ENCODE data around the gene KLK10. TPM values are rescaled to one million over a fixed set of nuclear protein-coding genes. Genes with fewer than 3 reads are reported as not detected.

Gene KLK10
- polyA plus RNA-seq, 1 of the 3 experiments (the other 2 are of a cell fraction), result not detected

DNA sequence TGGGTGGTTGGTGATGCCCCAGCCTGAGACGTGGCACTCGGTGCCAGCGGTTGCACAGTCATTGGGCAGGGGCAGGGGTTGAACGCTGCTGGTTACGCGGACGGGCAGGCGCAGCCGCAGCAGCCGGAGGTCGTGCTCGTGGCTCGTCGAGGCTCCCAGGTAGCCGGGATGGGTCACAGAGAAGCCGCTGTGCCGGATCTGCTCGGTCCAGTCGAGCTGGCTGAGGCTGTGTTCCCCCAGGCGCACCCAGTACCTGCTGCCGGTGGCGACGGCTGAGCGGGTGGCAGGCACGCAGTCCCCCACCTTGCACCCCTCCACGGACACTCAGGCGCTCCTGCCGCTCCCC is 12.3 kb upstream of the KLK10 start:
- Histone ChIP-seq H3K9me2 (no peaks in the 10 kb centered on the region), H3F3A (replicated peaks; ENCODE audit: insufficient read depth) (no peaks in the 10 kb centered on the region), H4K20me1 (ENCODE audit: insufficient read depth) (no peaks in the 10 kb centered on the region), H3K27me3 (ENCODE audit: insufficient read depth) (peaks cover 47% of the 10 kb centered on the region), H3K36me3 (replicated peaks in 1 of 2; ENCODE audit: control insufficient read depth in 1 of 2, insufficient read depth in 2 of 2, low read length in 1 of 2) (no peaks in the 10 kb centered on the region), H3K9ac (no peak overlapping the region), H3K4me2 (no peak overlapping the region), H3K4me3 (ENCODE audit: low read depth in 2 of 2, low read length in 1 of 2) (no peak overlapping the region), H3K79me2 (ENCODE audit: insufficient read depth) (no peaks in the 10 kb centered on the region), H2AFZ (ENCODE audit: low read depth) (no peak overlapping the region), H3K27ac (ENCODE audit: low read depth in 2 of 2, low read length in 1 of 2) (no peak overlapping the region), H3K4me1 (ENCODE audit: control insufficient read depth in 1 of 2, insufficient read depth in 2 of 2, low read depth in 1 of 2, low read length in 1 of 2) (no peaks in the 10 kb centered on the region), H3K9me3 (no peaks in the 10 kb centered on the region)
- 61% methylated on average over 4 of the region's 28 CpGs for WGBS (ENCODE audit: low lambda C conversion rate)
- DNase-seq, result no peak
- TF ChIP-seq, protein P1, sequence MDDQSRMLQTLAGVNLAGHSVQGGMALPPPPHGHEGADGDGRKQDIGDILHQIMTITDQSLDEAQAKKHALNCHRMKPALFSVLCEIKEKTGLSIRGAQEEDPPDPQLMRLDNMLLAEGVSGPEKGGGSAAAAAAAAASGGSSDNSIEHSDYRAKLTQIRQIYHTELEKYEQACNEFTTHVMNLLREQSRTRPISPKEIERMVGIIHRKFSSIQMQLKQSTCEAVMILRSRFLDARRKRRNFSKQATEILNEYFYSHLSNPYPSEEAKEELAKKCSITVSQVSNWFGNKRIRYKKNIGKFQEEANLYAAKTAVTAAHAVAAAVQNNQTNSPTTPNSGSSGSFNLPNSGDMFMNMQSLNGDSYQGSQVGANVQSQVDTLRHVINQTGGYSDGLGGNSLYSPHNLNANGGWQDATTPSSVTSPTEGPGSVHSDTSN (IDR thresholded peaks at IDR 0.05), result no peak
- ChIA-PET CTCF (no interaction called here), POLR2A (no interaction called here)

DNA sequence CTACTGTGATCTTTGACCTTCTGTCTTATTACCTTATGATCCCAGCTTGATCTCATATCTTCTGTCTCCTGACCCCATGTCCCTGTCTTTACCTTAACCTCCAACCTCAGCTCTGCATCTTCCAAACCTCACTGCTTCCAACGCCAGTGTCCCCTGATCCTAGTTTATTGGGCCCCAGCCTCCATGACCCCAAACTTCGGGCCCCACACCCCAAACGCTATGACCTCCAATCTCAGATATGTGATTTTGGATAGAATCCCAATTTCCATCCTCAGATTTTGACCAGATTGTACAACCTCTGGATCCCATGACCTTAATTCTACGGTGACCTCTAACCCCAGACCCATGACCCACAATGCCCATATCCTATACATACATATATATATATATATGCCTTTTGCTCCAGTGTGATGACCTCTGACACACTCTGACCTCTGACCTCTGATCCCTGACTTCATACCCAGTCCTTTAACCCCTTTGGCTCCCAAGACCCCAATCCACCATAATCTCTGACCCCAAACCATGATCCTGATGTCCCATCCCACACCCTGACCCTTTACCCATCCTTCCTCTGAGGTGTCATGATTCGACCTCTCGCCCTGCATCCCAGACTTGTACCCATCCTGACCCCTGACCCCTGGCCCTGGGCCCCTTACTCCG is 11.8 kb upstream of the KLK10 start:
- Histone ChIP-seq H3K27me3 (ENCODE audit: insufficient read depth) (peaks cover 51% of the 10 kb centered on the region), H3K79me2 (ENCODE audit: insufficient read depth) (no peaks in the 10 kb centered on the region), H3K36me3 (replicated peaks in 1 of 2; ENCODE audit: control insufficient read depth in 1 of 2, insufficient read depth in 2 of 2, low read length in 1 of 2) (no peaks in the 10 kb centered on the region), H3K4me2 (no peak overlapping the region), H3F3A (replicated peaks; ENCODE audit: insufficient read depth) (no peaks in the 10 kb centered on the region), H3K9me2 (no peaks in the 10 kb centered on the region), H3K27ac (ENCODE audit: low read depth in 2 of 2, low read length in 1 of 2) (no peak overlapping the region), H3K4me1 (ENCODE audit: control insufficient read depth in 1 of 2, insufficient read depth in 2 of 2, low read depth in 1 of 2, low read length in 1 of 2) (no peaks in the 10 kb centered on the region), H3K9me3 (no peaks in the 10 kb centered on the region), H4K20me1 (ENCODE audit: insufficient read depth) (no peaks in the 10 kb centered on the region), H3K4me3 (ENCODE audit: low read depth in 2 of 2, low read length in 1 of 2) (no peak overlapping the region), H2AFZ (ENCODE audit: low read depth) (no peak overlapping the region), H3K9ac (no peak overlapping the region)
- 17% methylated on average over 7 of the region's 7 CpGs for WGBS (ENCODE audit: low lambda C conversion rate)
- POLR2A ChIA-PET, result no interaction called here
- no peak for TF ChIP-seq MXI1 (IDR thresholded peaks at IDR 0.05; ENCODE audit: low read depth, low read length)
- TF ChIP-seq ELF1 (IDR thresholded peaks at IDR 0.05), result no peak
- no peak for TF ChIP-seq GABPA (IDR thresholded peaks at IDR 0.05; ENCODE audit: low read depth)
- CTCF ChIA-PET, result no interaction called here
- peak; percentile 6 for DNase-seq

DNA sequence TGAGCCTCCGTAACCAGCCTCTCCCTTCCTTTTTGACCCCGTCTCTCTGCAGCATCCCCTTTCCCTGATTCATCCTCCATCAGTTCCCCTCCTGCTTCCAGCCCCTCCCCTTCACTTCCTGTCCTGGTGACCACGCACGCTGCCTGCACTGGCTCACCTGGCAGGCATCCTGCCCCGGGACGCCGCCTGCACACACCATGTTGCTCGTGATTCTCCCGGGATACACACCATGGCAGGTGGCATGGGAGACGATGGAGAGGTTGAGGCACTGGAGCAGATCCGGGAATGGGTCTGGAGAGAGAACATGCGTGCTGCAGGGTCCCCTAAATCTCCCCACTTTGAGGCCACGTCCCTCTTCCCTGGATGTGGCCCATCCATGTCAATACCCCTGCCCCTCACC is 11.1 kb upstream of the KLK10 start:
- CTCF ChIA-PET, result no interaction called here
- Histone ChIP-seq H3K27me3 (ENCODE audit: insufficient read depth) (peaks cover 54% of the 10 kb centered on the region), H3K4me2 (no peak overlapping the region), H3K79me2 (ENCODE audit: insufficient read depth) (no peaks in the 10 kb centered on the region), H3K27ac (ENCODE audit: low read depth in 2 of 2, low read length in 1 of 2) (no peak overlapping the region), H3K36me3 (replicated peaks in 1 of 2; ENCODE audit: control insufficient read depth in 1 of 2, insufficient read depth in 2 of 2, low read length in 1 of 2) (no peaks in the 10 kb centered on the region), H2AFZ (ENCODE audit: low read depth) (no peak overlapping the region), H3K9me2 (no peaks in the 10 kb centered on the region), H3K9ac (no peak overlapping the region), H3K9me3 (no peaks in the 10 kb centered on the region), H4K20me1 (ENCODE audit: insufficient read depth) (no peaks in the 10 kb centered on the region), H3K4me3 (ENCODE audit: low read depth in 2 of 2, low read length in 1 of 2) (no peak overlapping the region), H3K4me1 (ENCODE audit: control insufficient read depth in 1 of 2, insufficient read depth in 2 of 2, low read depth in 1 of 2, low read length in 1 of 2) (no peaks in the 10 kb centered on the region), H3F3A (replicated peaks; ENCODE audit: insufficient read depth) (no peaks in the 10 kb centered on the region)
- WGBS (ENCODE audit: low lambda C conversion rate), result 10% methylated on average over 13 of the region's 13 CpGs
- POLR2A ChIA-PET, result no interaction called here
- DNase-seq, result peak; percentile 12
- TF ChIP-seq CHD2 (IDR thresholded peaks at IDR 0.05; ENCODE audit: low read length, partially characterized antibody) (no peak), GABPA (IDR thresholded peaks at IDR 0.05; ENCODE audit: low read depth) (no peak), RFX5 (IDR thresholded peaks at IDR 0.05; ENCODE audit: low read length) (no peak), YY1 (IDR thresholded peaks at IDR 0.05; ENCODE audit: low read depth) (no peak), FOXJ3 (CRISPR knock-in tag; IDR thresholded peaks at IDR 0.05) (no peak), TCF12 (IDR thresholded peaks at IDR 0.05) (no peak), RAD21 (IDR thresholded peaks at IDR 0.05; ENCODE audit: low read length) (no peak), FOXM1 (IDR thresholded peaks at IDR 0.05; ENCODE audit: low read depth) (no peak), POLR2AphosphoS5 (IDR thresholded peaks at IDR 0.05; ENCODE audit: low read depth, low read length) (no peak), EP300 (IDR thresholded peaks at IDR 0.05; ENCODE audit: borderline replicate concordance in 1 of 2, low read depth in 1 of 2, low read length in 1 of 2) (no peak), RCOR1 (IDR thresholded peaks at IDR 0.05; ENCODE audit: low read length) (no peak), SMC3 (IDR thresholded peaks at IDR 0.05; ENCODE audit: low read depth, low read length) (no peak), RXRA (IDR thresholded peaks at IDR 0.05; ENCODE audit: borderline replicate concordance, low read depth) (no peak)
- TF ChIP-seq, protein P2, sequence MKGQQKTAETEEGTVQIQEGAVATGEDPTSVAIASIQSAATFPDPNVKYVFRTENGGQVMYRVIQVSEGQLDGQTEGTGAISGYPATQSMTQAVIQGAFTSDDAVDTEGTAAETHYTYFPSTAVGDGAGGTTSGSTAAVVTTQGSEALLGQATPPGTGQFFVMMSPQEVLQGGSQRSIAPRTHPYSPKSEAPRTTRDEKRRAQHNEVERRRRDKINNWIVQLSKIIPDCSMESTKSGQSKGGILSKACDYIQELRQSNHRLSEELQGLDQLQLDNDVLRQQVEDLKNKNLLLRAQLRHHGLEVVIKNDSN (IDR thresholded peaks at IDR 0.05; ENCODE audit: borderline replicate concordance, low read depth), result no peak
- TF ChIP-seq, protein P3, sequence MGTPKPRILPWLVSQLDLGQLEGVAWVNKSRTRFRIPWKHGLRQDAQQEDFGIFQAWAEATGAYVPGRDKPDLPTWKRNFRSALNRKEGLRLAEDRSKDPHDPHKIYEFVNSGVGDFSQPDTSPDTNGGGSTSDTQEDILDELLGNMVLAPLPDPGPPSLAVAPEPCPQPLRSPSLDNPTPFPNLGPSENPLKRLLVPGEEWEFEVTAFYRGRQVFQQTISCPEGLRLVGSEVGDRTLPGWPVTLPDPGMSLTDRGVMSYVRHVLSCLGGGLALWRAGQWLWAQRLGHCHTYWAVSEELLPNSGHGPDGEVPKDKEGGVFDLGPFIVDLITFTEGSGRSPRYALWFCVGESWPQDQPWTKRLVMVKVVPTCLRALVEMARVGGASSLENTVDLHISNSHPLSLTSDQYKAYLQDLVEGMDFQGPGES (IDR thresholded peaks at IDR 0.05; ENCODE audit: low read depth, low read length), result no peak
- TF ChIP-seq, protein P4, sequence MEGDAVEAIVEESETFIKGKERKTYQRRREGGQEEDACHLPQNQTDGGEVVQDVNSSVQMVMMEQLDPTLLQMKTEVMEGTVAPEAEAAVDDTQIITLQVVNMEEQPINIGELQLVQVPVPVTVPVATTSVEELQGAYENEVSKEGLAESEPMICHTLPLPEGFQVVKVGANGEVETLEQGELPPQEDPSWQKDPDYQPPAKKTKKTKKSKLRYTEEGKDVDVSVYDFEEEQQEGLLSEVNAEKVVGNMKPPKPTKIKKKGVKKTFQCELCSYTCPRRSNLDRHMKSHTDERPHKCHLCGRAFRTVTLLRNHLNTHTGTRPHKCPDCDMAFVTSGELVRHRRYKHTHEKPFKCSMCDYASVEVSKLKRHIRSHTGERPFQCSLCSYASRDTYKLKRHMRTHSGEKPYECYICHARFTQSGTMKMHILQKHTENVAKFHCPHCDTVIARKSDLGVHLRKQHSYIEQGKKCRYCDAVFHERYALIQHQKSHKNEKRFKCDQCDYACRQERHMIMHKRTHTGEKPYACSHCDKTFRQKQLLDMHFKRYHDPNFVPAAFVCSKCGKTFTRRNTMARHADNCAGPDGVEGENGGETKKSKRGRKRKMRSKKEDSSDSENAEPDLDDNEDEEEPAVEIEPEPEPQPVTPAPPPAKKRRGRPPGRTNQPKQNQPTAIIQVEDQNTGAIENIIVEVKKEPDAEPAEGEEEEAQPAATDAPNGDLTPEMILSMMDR (IDR thresholded peaks at IDR 0.05), result no peak
- TF ChIP-seq, protein P5, sequence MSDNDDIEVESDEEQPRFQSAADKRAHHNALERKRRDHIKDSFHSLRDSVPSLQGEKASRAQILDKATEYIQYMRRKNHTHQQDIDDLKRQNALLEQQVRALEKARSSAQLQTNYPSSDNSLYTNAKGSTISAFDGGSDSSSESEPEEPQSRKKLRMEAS (IDR thresholded peaks at IDR 0.05; ENCODE audit: low read depth), result no peak
